Activated CD4-positive, alpha-beta T cell treated with anti-CD3 and anti-CD28 coated beads, Interleukin-2, Interleukin-6, amounts not matched to agents 100 ng/mL and 50 ng/mL, durations not matched to agents 16 hours and 8 hours (primary cell): Measurements from ENCODE around the gene ZBTB5.
"Not testable (repeated sequence)": the region's sequence is repeated elsewhere in the genome, so short reads cannot be mapped to it uniquely, and the experiment has no call there.

Source experiments
- DNase-seq: peaks from one replicate; pipeline ENCODE4 v3.0.0-alpha.2; 2020

ZBTB5 gene

GRCh38 chr9:37399336-37399735 lies 65.9 kb downstream of the ZBTB5 start:
- no peak for DNase-seq

DNA sequence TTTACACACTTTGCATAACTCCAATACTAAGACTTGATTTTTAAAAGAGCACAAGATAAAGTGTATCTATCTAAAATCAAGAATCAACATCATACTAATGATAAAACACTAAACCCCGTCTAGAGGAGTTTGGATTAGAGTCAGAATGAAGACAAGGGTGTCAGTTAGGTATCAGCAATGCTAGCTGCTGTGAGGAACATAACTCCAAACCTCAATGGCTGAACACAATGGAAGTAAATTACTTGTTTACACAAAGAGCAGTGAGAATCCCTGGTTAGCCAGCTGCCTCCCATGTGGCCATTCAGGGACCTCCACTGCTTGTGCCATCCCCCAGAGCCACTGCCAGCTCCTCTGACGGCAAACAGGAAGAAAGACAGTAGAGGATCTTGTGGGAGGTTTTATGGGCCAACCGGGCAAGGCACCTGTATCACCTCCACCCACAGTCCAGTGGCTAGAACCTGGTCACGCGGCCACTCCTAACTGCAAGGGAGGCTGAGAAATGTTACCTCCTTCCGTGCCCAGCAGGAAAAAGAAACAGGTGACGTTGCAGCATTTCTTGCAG lies 66.7 kb downstream of the ZBTB5 start:
- no peak for DNase-seq

DNA sequence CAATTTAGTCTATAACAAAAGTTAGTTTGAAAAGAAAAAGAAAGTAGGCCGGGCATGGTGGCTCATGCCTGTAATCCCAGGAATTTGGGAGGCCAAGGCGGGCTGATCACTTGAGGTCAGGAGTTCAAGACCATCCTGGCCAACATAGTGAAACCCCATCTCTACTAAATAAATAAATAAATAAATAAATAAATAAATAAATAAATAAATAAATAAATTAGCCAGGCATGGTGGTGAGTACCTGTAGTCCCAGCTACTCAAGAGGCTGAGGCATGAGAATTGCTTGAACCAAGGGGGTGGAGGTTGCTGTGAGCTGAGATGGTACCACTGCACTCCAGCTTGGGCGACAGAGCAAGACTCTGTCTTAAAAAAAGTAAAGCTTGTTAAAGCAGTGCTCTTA lies 67.3 kb downstream of the ZBTB5 start:
- not testable (repeated sequence) for DNase-seq

GRCh38 chr9:37395663-37396062 lies 69.6 kb downstream of the ZBTB5 start:
- DNase-seq: no peak

DNA sequence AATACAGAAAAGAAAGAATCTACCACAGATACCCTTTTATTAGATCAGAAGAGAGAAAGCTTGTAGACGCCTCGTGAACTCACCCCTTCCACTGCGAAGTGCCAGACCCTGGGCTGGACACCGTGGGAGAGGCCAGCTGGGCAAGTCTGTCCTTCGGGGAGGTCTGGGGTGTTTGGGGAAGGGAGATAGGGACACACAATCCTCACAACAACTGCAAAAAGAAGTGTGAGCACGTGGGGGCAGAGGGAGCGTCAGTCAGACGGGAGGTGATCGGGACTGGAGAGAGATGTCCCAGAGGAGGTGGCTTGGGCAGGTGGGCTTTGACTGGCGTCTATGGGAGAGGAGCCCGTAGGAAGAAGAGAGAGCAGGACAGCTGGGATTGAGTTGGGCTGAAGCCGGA lies 70.0 kb downstream of the ZBTB5 start:
- no peak for DNase-seq

DNA sequence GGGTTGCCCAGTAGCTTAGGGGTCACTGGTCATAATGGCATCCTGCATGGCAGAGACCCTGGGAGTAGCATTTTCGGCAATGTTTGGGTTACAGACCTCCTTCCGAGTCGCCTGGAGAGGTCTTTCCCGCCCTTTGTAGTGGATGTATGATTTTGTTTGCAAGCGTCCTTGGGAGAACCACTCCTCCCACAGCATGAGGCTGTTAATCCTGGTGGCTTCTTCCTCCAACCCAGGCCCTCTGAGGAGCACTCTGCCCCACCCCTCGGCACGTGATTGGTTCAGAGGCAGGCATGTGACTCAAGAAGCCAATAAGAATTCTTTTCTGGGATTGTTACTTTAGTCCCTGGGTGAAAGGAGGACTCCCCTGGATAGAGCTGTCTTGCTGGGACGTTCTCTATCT lies 73.0 kb downstream of the ZBTB5 start:
- DNase-seq: no peak

GRCh38 chr9:37390759-37391158 lies 74.5 kb downstream of the ZBTB5 start:
- peak; percentile 44 for DNase-seq
